HT1080 (cell line): Measurements from ENCODE around the gene SPNS1. TPM values are rescaled to one million over a fixed set of nuclear protein-coding genes. Genes with fewer than 3 reads are reported as not detected.
"Not testable (repeated sequence)": the region's sequence is repeated elsewhere in the genome, so short reads cannot be mapped to it uniquely, and the experiment has no call there.

Source experiments
- DNase-seq: peaks from one replicate; pipeline ENCODE4 v3.0.0-alpha.2; 2015; ENCODE audit warnings: low read depth
- polyA plus RNA-seq, 2 experiments: library from polyadenylated mRNA; depleted of rRNA; stranded (reverse); fragments of >200 nt; gene quantifications; 2 replicates each; pipeline ENCODE4 v1.2.3, GENCODE V29; 2015
- total RNA-seq: library from RNA; depleted of rRNA; stranded (reverse); fragments of >200 nt; shearing (Covaris generic); gene quantifications from 2 replicates; pipeline ENCODE4 v1.2.3, GENCODE V29; 2014; rRNA removed

The SPNS1 gene, protein sequence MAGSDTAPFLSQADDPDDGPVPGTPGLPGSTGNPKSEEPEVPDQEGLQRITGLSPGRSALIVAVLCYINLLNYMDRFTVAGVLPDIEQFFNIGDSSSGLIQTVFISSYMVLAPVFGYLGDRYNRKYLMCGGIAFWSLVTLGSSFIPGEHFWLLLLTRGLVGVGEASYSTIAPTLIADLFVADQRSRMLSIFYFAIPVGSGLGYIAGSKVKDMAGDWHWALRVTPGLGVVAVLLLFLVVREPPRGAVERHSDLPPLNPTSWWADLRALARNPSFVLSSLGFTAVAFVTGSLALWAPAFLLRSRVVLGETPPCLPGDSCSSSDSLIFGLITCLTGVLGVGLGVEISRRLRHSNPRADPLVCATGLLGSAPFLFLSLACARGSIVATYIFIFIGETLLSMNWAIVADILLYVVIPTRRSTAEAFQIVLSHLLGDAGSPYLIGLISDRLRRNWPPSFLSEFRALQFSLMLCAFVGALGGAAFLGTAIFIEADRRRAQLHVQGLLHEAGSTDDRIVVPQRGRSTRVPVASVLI
- 36.5 and 45.6 TPM in 2 replicates for total RNA-seq
- 41.0 and 42.3 TPM in 2 replicates for polyA plus RNA-seq (2015; cell fraction: cytosol; rRNA removed)
- polyA plus RNA-seq (2015; cell fraction: nucleus; rRNA removed) = 60.1 and 70.2 TPM in 2 replicates

DNA sequence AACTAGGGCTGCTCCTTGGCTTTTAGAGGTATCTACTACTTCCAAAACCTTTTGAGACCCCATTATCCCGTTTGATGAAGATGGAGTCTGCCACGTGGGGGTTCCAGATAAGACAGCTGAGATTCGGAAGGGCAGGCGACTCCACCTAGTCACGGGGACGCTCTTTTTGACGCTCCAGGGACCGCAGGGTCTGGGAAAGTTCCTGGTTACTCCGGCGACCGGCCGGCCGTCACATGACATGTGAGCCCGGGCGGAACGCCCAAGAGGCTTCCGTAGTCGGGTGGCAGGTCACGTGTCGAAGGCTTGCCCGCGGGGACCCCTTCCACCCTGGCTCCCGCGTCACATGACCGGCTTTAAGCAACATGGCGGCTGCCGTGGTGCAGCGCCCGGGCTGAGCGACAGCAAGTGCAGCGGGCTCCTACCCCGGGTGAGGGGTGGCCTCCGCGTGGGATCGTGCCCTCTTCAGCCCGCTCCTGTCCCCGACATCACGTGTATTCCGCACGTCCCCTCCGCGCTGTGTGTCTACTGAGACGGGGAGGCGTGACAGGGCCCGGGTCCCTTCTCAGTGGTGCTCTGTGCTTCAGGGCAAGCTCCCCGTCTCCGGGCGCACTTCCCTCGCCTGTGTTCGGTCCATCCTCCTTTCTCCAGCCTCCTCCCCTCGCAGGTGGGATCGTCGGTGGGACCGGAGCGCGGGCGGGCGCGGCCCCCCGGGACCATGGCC, at the start of gene SPNS1:
Gene SPNS1, plus strand, starts transcription at position 342 of the 721 bp plus-strand sequence. Its CDS starts 374 bp downstream, at position 716.
- peak; percentile 95 for DNase-seq

DNA sequence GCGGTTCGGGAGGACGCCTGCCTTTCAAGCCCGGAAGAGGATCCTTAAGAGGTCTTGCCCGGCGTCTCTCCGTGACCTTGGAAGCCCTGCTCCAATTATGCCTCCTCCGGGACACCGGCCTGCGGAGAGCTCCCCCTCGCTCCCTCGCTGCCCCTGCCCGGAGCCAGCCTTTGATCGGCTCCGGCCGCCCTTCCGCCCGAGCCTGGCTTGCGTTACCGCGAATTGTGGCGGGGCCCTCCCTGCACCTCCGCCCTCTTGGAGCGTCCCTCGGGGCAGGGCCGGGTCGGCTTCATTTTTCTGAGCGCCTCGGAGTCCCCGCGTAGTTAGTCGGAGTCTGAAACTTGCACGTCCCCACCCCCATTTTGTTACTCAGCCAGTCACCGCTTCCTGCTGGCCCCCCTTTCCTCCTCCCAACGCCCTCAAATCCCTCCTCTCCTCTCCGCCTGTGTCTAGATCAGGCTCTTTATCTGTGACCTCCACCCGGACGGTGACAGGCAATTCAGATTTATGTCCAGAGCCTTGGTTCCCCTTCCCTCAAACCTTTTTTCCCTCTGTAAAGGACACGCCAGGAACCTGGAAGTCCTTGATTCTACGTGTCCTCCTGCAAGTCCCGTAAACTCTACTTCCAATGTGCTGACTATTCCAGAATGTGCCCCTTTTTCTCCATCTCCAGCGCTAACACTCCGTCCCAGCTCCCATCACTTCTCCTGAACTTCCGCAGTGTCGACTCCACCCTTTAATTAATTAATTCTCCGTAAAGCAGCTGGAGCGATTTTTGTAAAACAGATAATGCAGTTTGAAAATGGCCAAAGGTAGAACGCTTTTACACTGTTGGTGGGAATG, 49.0 kb upstream of the SPNS1 start:
- DNase-seq = peak; percentile 87

DNA sequence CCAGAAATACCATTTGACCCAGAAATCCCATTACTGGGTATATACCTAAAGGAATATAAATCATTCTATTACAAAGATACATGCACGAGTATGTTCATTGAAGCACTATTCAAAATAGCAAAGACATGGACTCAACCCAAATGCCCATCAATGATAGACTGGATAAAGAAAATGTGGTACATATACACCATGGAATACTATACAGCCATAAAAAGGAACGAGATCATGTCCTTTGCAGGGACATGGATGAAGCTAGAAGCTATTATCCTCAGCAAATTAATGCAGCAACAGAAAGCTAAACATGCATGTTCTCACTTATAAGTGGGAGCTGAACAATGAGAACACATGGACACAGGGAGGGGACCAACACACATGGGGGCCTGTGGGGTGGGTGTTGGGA, 48.3 kb upstream of the SPNS1 start:
- not testable (repeated sequence) for DNase-seq

DNA sequence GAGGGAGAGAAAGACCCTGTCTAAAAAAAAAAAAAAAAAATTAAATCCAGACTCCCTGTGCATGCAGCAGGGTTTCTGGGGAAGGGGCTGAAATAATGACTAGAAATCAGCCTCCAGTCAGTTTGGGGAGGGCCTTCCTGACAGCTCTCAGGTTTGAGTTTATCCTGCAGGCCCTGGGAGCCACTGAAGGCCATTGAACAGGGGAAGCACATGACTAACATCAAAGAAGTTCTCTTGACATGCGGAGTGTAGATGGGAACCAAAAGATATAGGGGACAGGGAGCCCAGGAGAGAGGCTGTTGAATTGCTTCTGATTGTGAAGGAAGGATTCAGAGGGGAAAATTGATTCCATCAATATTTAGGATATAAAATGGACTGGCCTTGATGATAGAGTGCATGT, 46.8 kb upstream of the SPNS1 start:
- DNase-seq = no peak

DNA sequence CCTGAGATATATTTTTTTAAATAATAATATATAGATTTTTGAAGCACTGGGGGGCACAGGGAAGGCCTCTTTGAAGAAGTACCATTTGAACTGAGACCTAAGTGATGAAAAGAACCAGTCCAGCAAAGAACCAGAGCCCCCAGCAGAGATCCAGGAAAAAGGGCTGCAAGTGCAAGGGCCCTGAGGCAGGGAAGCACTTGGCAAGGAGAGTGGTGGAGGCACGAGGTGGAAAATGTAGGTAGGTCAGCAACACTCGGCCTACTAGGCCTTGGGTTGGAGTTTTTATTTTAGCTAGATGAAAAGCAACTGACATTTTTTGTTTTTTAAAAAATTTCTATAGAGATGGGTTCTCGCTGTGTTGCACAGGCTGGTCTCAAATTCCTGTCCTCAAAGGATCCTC, 44.4 kb upstream of the SPNS1 start:
- DNase-seq = no peak

DNA sequence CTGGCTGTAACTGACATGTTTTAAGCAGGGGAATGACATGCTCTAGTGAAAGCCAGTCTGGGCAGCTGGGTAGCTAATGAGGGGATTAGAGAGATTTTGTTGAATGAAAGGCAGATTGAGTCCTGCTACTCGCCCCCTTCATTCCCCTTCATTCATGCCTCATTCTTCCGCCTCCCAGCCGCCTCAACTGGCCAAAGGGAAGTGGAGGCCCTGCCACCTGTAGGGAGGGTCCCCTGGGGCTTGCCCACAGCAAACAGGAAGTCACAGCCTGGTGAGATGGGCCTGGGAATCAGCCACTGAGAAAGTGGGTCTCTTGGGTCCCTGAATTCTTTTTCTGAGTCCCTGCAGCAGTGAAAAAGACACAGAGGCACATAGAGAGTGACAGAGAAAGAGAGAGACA, 43.9 kb upstream of the SPNS1 start:
- DNase-seq = no peak

DNA sequence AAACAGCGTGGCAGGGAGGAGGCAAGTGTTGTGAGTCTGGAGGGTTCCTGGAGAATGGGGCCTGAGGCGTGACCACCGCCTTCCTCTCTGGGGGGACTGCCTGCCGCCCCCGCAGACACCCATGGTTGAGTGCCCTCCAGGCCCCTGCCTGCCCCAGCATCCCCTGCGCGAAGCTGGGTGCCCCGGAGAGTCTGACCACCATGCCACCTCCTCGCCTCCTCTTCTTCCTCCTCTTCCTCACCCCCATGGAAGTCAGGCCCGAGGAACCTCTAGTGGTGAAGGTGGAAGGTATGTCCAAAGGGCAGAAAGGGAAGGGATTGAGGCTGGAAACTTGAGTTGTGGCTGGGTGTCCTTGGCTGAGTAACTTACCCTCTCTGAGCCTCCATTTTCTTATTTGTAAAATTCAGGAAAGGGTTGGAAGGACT, 42.8 kb upstream of the SPNS1 start, which contains the start of gene CD19:
Gene CD19, plus strand, starts transcription at position 171 of the 425 bp plus-strand sequence. Its CDS starts 30 bp downstream, at position 201.
- no peak for DNase-seq

DNA sequence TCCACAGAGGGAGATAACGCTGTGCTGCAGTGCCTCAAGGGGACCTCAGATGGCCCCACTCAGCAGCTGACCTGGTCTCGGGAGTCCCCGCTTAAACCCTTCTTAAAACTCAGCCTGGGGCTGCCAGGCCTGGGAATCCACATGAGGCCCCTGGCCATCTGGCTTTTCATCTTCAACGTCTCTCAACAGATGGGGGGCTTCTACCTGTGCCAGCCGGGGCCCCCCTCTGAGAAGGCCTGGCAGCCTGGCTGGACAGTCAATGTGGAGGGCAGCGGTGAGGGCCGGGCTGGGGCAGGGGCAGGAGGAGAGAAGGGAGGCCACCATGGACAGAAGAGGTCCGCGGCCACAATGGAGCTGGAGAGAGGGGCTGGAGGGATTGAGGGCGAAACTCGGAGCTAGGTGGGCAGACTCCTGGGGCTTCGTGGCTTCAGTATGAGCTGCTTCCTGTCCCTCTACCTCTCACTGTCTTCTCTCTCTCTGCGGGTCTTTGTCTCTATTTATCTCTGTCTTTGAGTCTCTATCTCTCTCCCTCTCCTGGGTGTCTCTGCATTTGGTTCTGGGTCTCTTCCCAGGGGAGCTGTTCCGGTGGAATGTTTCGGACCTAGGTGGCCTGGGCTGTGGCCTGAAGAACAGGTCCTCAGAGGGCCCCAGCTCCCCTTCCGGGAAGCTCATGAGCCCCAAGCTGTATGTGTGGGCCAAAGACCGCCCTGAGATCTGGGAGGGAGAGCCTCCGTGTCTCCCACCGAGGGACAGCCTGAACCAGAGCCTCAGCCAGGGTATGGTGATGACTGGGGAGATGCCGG, 42.0 kb upstream of the SPNS1 start:
- no peak for DNase-seq

DNA sequence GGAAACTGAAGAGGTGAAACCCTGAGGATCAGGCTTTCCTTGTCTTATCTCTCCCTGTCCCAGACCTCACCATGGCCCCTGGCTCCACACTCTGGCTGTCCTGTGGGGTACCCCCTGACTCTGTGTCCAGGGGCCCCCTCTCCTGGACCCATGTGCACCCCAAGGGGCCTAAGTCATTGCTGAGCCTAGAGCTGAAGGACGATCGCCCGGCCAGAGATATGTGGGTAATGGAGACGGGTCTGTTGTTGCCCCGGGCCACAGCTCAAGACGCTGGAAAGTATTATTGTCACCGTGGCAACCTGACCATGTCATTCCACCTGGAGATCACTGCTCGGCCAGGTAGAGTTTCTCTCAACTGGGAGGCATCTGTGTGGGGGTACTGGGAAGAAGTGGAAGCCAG, 41.4 kb upstream of the SPNS1 start:
- DNase-seq = no peak

DNA sequence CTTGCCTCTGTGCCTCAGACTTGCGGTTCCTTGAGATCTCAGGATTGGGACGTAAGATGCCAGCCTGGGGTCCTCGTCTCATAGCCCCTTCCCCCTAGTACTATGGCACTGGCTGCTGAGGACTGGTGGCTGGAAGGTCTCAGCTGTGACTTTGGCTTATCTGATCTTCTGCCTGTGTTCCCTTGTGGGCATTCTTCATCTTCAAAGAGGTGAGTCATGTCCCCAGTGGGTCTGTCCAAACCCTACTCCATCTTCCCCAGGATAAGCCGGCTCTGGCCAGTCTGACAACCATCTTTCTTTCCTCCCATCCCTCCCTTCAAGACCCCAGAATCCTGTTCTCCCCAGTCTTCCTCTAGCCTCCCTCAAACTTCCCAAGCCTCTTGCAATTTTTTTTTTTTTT, 39.2 kb upstream of the SPNS1 start:
- no peak for DNase-seq

DNA sequence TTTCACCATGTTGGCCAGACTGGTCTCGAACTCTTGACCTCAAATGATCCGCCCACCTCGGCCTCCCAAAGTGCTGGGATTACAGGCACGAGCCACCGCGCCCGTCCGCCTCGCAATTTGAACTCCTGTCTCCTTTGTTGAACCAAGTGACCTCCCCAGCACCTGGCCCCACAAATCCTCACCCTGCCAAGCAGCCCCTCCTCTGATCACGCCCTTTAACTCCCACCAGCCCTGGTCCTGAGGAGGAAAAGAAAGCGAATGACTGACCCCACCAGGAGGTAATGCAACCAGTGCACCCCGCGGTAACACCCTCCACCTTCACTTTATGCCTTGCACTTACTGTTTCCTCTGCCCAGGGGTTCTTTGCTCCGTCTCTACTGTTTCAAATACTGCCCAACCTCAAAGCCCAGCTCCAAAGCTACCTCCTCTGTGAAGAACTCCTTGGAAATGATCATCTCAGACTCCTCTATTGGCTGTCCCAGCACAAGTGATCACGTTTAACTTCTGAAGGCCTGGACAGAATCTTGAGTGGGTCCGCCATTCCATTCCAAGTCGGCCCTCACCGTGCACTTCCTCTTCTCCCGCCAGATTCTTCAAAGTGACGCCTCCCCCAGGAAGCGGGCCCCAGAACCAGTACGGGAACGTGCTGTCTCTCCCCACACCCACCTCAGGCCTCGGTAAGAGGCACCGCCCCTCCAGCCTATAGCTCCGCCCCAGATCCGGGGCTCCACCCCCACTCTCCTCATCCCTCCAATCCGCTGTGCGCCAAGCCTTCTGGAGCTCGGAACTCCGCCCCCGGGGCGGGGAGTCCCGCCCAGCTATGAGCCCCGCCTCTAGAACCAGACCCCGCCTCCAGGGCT, 38.4 kb upstream of the SPNS1 start:
- DNase-seq = peak; percentile 59

DNA sequence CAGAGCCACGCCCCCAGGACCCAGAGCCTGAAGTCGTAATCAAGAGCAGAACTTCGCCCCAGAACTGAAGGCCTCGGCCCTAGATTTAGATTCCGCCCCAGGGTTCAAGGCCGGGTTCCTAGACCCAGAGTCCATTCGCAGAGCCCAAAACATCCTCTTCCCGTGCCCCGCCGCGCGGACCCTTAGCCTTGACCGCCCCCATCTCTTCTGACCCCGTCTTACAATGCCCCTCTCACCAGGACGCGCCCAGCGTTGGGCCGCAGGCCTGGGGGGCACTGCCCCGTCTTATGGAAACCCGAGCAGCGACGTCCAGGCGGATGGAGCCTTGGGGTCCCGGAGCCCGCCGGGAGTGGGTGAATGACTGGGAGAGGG, 37.8 kb upstream of the SPNS1 start:
- DNase-seq = no peak

DNA sequence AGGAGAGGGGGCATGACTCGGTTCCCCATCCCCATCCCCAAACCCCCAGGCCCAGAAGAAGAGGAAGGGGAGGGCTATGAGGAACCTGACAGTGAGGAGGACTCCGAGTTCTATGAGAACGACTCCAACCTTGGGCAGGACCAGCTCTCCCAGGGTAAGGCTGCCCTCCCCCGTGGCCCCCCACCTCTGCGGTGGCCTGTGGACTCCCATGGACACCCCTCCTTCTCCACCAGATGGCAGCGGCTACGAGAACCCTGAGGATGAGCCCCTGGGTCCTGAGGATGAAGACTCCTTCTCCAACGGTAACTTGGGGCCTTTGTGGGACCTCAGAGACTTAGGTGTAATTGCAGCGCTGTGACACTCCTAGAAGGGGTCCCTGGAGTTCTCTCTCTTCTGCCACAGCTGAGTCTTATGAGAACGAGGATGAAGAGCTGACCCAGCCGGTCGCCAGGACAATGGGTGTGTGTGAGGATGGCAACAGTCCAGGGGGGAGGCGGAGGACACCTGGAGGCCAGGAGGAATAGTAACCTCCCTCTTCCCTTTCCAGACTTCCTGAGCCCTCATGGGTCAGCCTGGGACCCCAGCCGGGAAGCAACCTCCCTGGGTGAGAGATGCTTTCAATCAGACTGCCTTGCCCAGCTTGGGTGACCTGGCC, 37.2 kb upstream of the SPNS1 start:
- no peak for DNase-seq

DNA sequence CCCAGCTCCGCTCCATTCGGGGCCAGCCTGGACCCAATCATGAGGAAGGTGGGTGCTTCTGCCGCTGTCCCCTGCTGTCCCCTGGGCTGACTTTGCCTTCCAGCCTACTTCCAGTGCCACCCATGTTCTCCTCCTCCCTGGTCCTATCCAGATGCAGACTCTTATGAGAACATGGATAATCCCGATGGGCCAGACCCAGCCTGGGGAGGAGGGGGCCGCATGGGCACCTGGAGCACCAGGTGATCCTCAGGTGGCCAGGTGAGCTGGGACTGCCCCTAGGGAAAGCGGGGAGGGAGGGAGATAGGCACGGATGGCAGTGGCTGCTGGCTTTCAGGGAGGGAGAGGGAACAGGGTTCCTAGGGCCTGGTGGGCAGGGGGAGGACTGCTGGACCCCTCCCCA, 35.9 kb upstream of the SPNS1 start:
- no peak for DNase-seq

DNA sequence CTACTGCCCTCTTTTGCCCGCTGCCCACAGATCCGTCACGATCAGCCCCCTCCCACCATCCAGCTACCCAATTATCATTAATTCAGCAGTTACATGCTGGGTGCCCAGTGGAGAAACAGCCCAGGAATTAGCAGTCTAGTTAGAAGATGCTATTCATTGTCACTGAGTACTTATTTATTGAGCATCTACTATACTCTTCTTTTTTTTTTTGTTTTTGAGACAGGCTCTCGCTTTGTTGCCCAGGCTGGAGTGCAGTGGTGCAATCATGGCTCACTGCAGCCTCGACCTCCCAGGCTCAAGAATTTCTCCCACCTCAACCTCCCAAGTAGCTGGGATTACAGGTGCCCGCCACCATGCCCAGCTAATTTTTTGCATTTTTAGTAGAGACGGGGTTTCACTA, 34.8 kb upstream of the SPNS1 start:
- DNase-seq = not testable (repeated sequence)

DNA sequence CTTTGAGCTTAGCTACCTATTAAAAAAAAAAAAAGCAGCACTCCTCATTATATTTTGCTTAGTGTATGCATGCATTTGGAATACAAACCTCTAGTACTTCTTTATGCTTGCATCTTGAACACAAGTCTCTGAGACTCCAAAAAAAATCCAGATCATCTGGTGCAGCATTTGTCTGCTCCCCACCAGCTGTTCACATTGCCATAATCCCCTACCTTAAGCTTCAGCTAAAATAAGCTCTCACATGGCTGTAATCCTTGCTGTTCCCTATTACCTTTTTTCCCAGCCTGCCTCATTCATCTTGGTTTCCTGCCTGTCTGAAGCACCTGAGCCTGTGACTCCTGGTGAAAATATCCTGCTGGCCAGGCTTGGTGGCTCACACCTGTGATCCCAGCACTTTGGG, 31.3 kb upstream of the SPNS1 start:
- DNase-seq = no peak

DNA sequence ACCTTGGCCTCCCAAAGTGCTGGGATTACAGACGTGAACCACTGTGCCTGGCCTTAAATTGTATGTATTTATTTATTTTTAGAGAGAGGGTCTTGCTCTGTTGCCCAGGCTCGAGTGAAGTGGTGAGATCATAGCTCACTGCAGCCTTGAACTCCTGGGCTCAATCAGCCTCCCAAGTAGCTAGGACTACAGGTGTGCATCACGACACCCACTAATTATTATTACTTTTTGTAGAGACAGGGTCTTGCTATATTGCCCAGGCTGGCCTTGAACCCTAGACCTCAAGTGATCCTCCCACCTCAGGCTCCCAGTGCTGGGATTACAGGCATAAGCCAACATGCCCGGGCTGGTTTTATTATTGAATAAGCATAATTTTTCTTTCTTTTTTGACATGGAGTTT, 27.9 kb upstream of the SPNS1 start:
- DNase-seq = no peak

DNA sequence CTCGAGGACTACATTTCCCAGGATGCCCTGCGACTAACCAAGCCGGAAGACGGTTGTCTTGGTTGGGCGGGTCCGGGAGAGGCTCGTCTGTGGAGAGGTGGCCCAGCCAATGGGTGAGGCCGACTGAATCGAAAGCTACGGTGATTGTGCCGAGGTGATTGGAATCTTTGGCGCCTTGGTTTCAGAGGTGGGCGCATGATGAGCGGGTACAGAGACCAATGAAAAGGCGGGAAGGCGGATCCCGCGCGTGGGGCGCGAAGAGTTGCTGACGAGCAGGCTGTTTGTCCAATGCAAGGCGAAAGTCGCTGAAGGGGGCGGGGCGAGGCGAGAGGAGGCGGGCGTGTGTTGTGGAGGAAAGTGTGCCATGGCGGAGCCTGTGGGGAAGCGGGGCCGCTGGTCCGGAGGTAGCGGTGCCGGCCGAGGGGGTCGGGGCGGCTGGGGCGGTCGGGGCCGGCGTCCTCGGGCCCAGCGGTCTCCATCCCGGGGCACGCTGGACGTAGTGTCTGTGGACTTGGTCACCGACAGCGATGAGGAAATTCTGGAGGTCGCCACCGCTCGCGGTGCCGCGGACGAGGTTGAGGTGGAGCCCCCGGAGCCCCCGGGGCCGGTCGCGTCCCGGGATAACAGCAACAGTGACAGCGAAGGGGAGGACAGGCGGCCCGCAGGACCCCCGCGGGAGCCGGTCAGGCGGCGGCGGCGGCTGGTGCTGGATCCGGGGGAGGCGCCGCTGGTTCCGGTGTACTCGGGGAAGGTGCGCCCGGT, 23.7 kb upstream of the SPNS1 start, which contains the start of gene NFATC2IP:
Gene NFATC2IP, plus strand, starts transcription at position 290 of the 762 bp plus-strand sequence. Its CDS starts 75 bp downstream, at position 365.
- DNase-seq = peak; percentile 100
